GM18519 (cell line): ENCODE measurements around the gene USP15.

ENCODE experiments used
- ATAC-seq: cut with Tn5 transposase; IDR thresholded peaks from one replicate; pipeline ENCODE4 v1.9.1; 2021; ENCODE audit warnings: mild to moderate bottlenecking, moderate library complexity; ENCODE audit not compliant: unreplicated experiment, low FRiP score

Gene USP15

GRCh38 chr12:62256408-62257096 is 3.7 kb upstream of the USP15 start:
- no peak for ATAC-seq

- no peak for ATAC-seq
These were observed 2.0 kb upstream of the USP15 start for GRCh38 chr12:62258231-62258630.

GRCh38 chr12:62258941-62259630 is 1.1 kb upstream of the USP15 start:
- ATAC-seq = peak; percentile 14

GRCh38 chr12:62259631-62259992 is 592 bp upstream of the USP15 start:
- ATAC-seq = peak; percentile 12

GRCh38 chr12:62260733-62261683 is 804 bp downstream of the USP15 start:
- peak; percentile 37 for ATAC-seq

GRCh38 chr12:62261876-62262517 is 1.8 kb downstream of the USP15 start:
- ATAC-seq = no peak

GRCh38 chr12:62263232-62263631 is 3.0 kb downstream of the USP15 start:
- ATAC-seq = no peak

- no peak for ATAC-seq
These were observed 3.8 kb downstream of the USP15 start for GRCh38 chr12:62263966-62264365.

GRCh38 chr12:62264706-62265105 is 4.5 kb downstream of the USP15 start:
- no peak for ATAC-seq

- ATAC-seq = no peak
These were observed 5.3 kb downstream of the USP15 start for GRCh38 chr12:62265511-62265910.

GRCh38 chr12:62267026-62267425 is 6.8 kb downstream of the USP15 start:
- ATAC-seq = no peak

- ATAC-seq = peak; percentile 42
These were observed 7.3 kb downstream of the USP15 start for GRCh38 chr12:62267480-62267879.

GRCh38 chr12:62268956-62269355 is 8.8 kb downstream of the USP15 start:
- ATAC-seq = no peak

- ATAC-seq = no peak
These were observed 9.4 kb downstream of the USP15 start for GRCh38 chr12:62269464-62270228.

- ATAC-seq = no peak
These were observed 10.2 kb downstream of the USP15 start for GRCh38 chr12:62270384-62270783.

- ATAC-seq = no peak
These were observed 10.7 kb downstream of the USP15 start for GRCh38 chr12:62270872-62271271.

GRCh38 chr12:62272936-62273552 is 12.8 kb downstream of the USP15 start:
- ATAC-seq = no peak

- ATAC-seq = no peak
These were observed 13.6 kb downstream of the USP15 start for GRCh38 chr12:62273724-62274380.

GRCh38 chr12:62278022-62278421 is 17.8 kb downstream of the USP15 start:
- ATAC-seq = no peak
